IgD-negative memory B cell (primary cell): ENCODE measurements around the gene KLHDC10. TPM values are rescaled to one million over a fixed set of nuclear protein-coding genes. Genes with fewer than 3 reads are reported as not detected.
"Not testable (repeated sequence)": the region's sequence is repeated elsewhere in the genome, so short reads cannot be mapped to it uniquely, and the experiment has no call there.

Source experiments
- H3K27ac Mint-ChIP-seq, 3 donors: one replicate each; pipeline ENCODE4 v1.8.0; 2020 to 2022; ENCODE audit warnings: mild to moderate bottlenecking in 3 of 3, mixed read lengths in 3 of 3, moderate library complexity in 1 of 3
- H3K27me3 Mint-ChIP-seq: one replicate; pipeline ENCODE4 v1.8.0; 2021; ENCODE audit warnings: mixed read lengths
- H3K36me3 Mint-ChIP-seq: one replicate; pipeline ENCODE4 v1.8.0; 2020; ENCODE audit warnings: mild to moderate bottlenecking, mixed read lengths
- H3K4me1 Mint-ChIP-seq, 3 donors: one replicate each; pipeline ENCODE4 v1.8.0; 2020 to 2022; ENCODE audit warnings: mixed read lengths in 3 of 3, mild to moderate bottlenecking in 1 of 3
- H3K4me3 Mint-ChIP-seq, 4 donors: one replicate each; pipeline ENCODE4 v1.8.0; 2020 to 2022; ENCODE audit warnings: mild to moderate bottlenecking in 4 of 4, mixed read lengths in 4 of 4, moderate library complexity in 3 of 4
- H3K9me3 Mint-ChIP-seq, 3 donors: one replicate each; pipeline ENCODE4 v1.8.0; 2020 to 2021; ENCODE audit warnings: mixed read lengths in 3 of 3, mild to moderate bottlenecking in 1 of 3
- polyA plus RNA-seq: library from polyadenylated mRNA; unstranded; fragments of 300-500 nt; fragmentation: Illumina TruSeq; gene quantifications from one replicate; pipeline ENCODE4 v1.2.3, GENCODE V29; 2021

KLHDC10 gene
- polyA plus RNA-seq, 1 donor from 2014 or later: 2.1 TPM

- peak overlapping the region in 1 of 3 donors; percentile 13 for H3K27ac Mint-ChIP-seq
- H3K9me3 Mint-ChIP-seq: no peaks in the 10 kb centered on the region
- H3K4me3 Mint-ChIP-seq: no peak overlapping the region
- peaks cover 17% of the 10 kb centered on the region for H3K36me3 Mint-ChIP-seq
- peaks cover 13 to 17% (median 13%) of the 10 kb centered on the region in 3 donors for H3K4me1 Mint-ChIP-seq
- no peaks in the 10 kb centered on the region for H3K27me3 Mint-ChIP-seq
Measured at GRCh38 chr7:130118801-130119200, 48.5 kb downstream of the KLHDC10 start.

- Mint-ChIP-seq H3K9me3 (no peaks in the 10 kb centered on the region), H3K27me3 (no peaks in the 10 kb centered on the region), H3K4me3 (no peak overlapping the region), H3K36me3 (peaks cover 9% of the 10 kb centered on the region), H3K27ac (no peak overlapping the region), H3K4me1 (peaks cover 2 to 3% (median 2%) of the 10 kb centered on the region in 3 donors)
Measured at GRCh38 chr7:130123501-130123900, 53.2 kb downstream of the KLHDC10 start.

DNA sequence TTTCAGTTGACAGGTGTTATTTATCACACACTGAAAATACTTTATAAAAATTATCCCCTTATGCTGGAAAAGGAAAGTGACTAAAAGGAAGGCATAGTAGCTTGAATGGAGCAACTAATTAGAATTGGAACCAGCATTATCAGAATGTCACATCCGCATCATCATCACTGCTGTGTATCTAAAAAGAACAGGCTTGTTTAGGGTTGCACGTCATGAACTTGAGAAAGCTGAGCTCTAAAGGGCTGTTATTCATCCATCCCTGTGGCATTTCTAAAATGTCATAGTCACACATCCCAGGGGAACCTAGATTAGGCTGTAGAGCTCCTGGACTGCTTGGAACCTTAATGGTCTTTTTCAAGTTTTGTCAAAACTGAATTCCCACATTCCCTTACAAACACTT, 54.4 kb downstream of the KLHDC10 start:
- Mint-ChIP-seq H3K9me3 (no peaks in the 10 kb centered on the region), H3K27me3 (no peaks in the 10 kb centered on the region), H3K27ac (no peak overlapping the region), H3K4me3 (no peak overlapping the region), H3K36me3 (peaks cover 12% of the 10 kb centered on the region), H3K4me1 (peaks cover 0 to 2% (median 2%) of the 10 kb centered on the region in 3 donors)

- H3K36me3 Mint-ChIP-seq: peaks cover 13% of the 10 kb centered on the region
- H3K4me1 Mint-ChIP-seq, H3K27ac Mint-ChIP-seq, H3K4me3 Mint-ChIP-seq, H3K27me3 Mint-ChIP-seq, H3K9me3 Mint-ChIP-seq: not testable (repeated sequence)
Measured at GRCh38 chr7:130126840-130127239, 56.5 kb downstream of the KLHDC10 start.

GRCh38 chr7:130127404-130127803, 57.1 kb downstream of the KLHDC10 start:
- Mint-ChIP-seq H3K36me3 (peaks cover 7% of the 10 kb centered on the region), H3K4me1 (no peaks in the 10 kb centered on the region), H3K27ac (peak overlapping the region in 1 of 3 donors; percentile 74), H3K27me3 (no peaks in the 10 kb centered on the region), H3K9me3 (no peaks in the 10 kb centered on the region), H3K4me3 (no peak overlapping the region)

DNA sequence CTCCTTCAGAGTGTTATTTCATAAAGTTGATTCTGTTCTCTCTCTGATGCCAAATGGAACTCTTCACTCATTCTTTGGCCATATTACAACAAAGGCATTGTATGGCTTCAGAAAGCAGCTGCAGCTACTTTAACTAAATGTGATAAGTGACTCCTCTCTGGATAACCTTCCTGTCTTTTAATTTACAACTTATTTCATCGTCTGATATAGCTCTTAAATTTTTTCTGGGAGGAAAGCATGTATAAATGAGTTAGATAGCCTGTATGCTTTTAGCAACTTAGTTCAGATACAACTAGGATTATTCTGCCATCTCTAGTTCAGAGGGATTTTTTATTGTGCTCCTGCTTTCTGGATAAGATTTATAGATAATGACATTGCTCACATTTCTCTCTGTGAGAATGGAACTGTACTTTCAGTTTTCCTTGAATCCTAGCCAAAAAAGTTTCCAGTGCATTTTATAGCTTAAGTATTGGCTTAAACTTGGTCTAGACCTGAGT, 57.5 kb downstream of the KLHDC10 start:
- Mint-ChIP-seq H3K4me3 (no peak overlapping the region), H3K9me3 (no peaks in the 10 kb centered on the region), H3K4me1 (no peaks in the 10 kb centered on the region), H3K36me3 (peaks cover 7% of the 10 kb centered on the region), H3K27me3 (no peaks in the 10 kb centered on the region), H3K27ac (peak overlapping the region in 1 of 3 donors; percentile 74)

GRCh38 chr7:130129011-130129411, 58.7 kb downstream of the KLHDC10 start:
- H3K27ac Mint-ChIP-seq: no peak overlapping the region
- no peaks in the 10 kb centered on the region for H3K4me1 Mint-ChIP-seq
- H3K9me3 Mint-ChIP-seq: no peaks in the 10 kb centered on the region
- H3K27me3 Mint-ChIP-seq: no peaks in the 10 kb centered on the region
- peaks cover 10% of the 10 kb centered on the region for H3K36me3 Mint-ChIP-seq
- H3K4me3 Mint-ChIP-seq: no peak overlapping the region

DNA sequence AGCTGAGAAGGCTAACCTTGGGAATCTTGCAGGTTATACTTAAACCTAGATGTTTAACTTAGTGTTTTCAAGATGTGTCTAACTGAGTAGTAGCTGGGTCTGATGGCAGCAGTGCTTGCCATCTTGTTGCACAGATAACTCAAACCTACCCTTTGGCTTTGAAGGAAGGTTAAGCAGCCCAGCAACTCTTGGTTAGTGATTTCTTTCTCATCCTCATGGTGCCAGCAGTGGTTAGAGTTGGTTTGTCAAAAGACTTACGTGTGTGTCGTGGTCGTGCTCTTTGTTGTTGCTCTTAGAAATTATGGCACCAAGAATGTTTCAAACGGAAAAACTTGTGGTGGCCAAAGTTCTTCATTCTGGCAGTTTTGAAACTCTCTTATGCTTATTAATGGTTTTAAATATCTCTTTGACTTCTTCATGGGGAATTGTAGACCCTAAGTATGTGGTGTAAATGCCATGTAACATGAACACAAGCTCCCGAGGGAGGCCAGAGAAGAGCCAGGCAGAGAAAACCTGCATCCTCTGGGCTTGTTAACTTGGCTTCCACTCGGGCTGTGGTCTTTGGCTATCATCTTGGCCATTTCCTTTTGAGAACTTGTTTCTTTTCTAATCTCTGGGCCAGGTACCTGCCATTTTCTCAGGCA, 61.0 kb downstream of the KLHDC10 start:
- H3K4me1 Mint-ChIP-seq: no peaks in the 10 kb centered on the region
- no peaks in the 10 kb centered on the region for H3K9me3 Mint-ChIP-seq
- H3K27ac Mint-ChIP-seq: no peak overlapping the region
- no peak overlapping the region for H3K4me3 Mint-ChIP-seq
- peaks cover 15% of the 10 kb centered on the region for H3K36me3 Mint-ChIP-seq
- no peaks in the 10 kb centered on the region for H3K27me3 Mint-ChIP-seq

GRCh38 chr7:130131964-130132875, 61.9 kb downstream of the KLHDC10 start:
- H3K36me3 Mint-ChIP-seq: peaks cover 18% of the 10 kb centered on the region
- H3K27me3 Mint-ChIP-seq: no peaks in the 10 kb centered on the region
- peak overlapping the region in 1 of 4 donors; percentile 70 for H3K4me3 Mint-ChIP-seq
- H3K9me3 Mint-ChIP-seq: no peaks in the 10 kb centered on the region
- H3K4me1 Mint-ChIP-seq: no peaks in the 10 kb centered on the region
- H3K27ac Mint-ChIP-seq: no peak overlapping the region

- Mint-ChIP-seq H3K9me3 (no peaks in the 10 kb centered on the region), H3K4me3 (no peak overlapping the region), H3K27me3 (no peaks in the 10 kb centered on the region), H3K27ac (no peak overlapping the region), H3K36me3 (peaks cover 18% of the 10 kb centered on the region), H3K4me1 (no peaks in the 10 kb centered on the region)
Measured at GRCh38 chr7:130133029-130133782, 62.9 kb downstream of the KLHDC10 start.

DNA sequence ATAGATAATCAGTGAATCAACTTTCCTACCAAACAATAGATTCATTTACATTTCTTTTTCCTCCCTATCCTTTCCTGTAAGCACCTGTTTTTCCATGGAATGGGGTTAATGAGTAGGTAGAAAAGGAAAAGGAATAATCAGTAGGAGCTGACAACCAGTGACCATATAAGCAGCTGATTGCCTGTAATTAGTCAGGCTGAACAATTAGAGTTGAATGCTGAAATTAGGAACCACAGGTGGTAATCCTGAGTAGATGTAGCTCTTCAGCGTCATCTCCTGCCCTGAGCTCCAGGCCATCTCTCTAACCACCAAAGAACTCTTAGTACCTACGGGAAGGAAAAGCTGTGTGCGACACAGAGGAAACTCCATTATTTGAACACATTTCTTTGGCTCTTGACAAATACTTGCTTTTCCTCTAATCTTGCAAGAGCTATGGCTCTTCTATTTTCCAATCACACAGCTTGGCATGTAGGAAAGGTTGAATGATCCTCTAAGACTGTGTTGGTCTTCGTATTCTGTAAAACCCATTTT, 63.8 kb downstream of the KLHDC10 start:
- peaks cover 17% of the 10 kb centered on the region for H3K36me3 Mint-ChIP-seq
- no peaks in the 10 kb centered on the region for H3K27me3 Mint-ChIP-seq
- H3K4me1 Mint-ChIP-seq: peaks cover 0 to 3% (median 0%) of the 10 kb centered on the region in 3 donors
- H3K9me3 Mint-ChIP-seq: no peaks in the 10 kb centered on the region
- H3K27ac Mint-ChIP-seq: no peak overlapping the region
- no peak overlapping the region for H3K4me3 Mint-ChIP-seq

- H3K4me3 Mint-ChIP-seq: no peak overlapping the region
- H3K36me3 Mint-ChIP-seq: peaks cover 15% of the 10 kb centered on the region
- H3K4me1 Mint-ChIP-seq: peaks cover 0 to 6% (median under 1%) of the 10 kb centered on the region in 3 donors
- no peak overlapping the region for H3K27ac Mint-ChIP-seq
- no peaks in the 10 kb centered on the region for H3K9me3 Mint-ChIP-seq
- H3K27me3 Mint-ChIP-seq: no peaks in the 10 kb centered on the region
Measured at GRCh38 chr7:130134726-130135125, 64.4 kb downstream of the KLHDC10 start.

DNA sequence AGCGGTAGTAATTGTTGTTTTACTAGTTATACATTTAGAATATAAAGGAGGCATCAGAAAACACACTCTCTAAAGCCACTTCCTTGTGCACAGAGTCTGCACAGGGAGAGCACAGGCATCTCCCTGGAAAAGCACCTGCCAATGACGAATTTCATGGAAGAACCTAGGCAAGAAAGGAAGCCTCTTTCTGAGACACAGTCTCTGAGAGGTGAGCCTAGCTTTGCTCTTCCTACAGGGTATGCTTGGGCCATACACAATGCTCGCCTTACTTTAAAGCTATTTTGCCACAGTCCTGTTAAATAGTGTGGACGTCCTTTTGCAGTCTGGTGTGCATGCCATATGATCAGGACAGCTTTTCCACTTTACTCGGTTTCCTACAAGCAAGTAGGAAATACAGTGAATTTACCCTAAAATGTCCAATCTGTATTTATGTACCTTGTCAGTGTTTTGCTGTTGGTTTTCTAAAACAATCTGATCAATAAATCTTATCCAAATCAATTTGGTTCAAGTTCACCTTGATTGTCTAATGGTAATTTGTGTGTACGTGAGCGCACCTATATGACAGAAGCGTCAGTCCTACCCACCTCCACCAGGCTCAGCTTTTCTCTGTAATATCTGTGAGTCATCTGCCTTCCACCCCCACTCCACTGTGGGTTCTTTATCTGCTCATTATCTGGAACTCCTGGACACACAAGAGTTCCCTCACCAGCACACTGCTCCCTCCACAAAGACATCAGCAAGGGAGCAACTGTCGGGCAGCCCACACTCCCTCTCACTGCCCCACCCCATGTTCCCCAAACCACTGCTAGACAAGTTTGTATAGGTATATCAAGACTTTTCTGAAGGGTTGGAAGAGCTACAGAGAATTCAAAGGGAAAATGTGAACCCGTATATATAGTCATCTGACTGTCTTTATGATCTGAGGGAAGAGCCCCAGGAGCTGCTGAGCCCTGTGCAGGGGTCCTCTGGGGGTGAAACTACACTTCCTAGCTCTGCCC, 65.2 kb downstream of the KLHDC10 start:
- H3K27ac Mint-ChIP-seq: no peak overlapping the region
- no peaks in the 10 kb centered on the region for H3K27me3 Mint-ChIP-seq
- H3K4me3 Mint-ChIP-seq: no peak overlapping the region
- peaks cover 2 to 10% (median 6%) of the 10 kb centered on the region in 3 donors for H3K4me1 Mint-ChIP-seq
- H3K9me3 Mint-ChIP-seq: no peaks in the 10 kb centered on the region
- H3K36me3 Mint-ChIP-seq: peaks cover 12% of the 10 kb centered on the region
